Measurements from ENCODE around the gene MPZL1. TPM values are rescaled to one million over a fixed set of nuclear protein-coding genes. Genes with fewer than 3 reads are reported as not detected.

The MPZL1 gene
- total RNA-seq, 1 experiment from 2014 or later: 71.7 TPM

DNA sequence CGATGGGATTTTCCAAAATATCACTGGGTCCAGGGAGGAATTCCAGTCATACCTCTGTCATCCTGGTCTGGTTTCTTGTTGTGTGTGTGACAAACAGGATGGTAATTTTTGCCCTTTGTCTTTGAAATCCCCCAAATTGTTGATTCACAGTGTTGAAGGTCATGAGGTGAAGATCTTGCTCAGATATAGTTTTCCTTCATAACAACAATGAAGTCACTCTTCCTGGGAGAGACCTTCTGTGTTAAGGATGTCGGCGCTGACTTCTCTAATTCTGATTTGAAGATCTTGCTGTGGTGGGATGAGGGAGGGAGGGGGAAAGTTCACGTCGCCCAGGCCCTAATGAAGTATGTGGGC lies 32.2 kb upstream of the MPZL1 start (continued):
- TF ChIP-seq, protein P1, sequence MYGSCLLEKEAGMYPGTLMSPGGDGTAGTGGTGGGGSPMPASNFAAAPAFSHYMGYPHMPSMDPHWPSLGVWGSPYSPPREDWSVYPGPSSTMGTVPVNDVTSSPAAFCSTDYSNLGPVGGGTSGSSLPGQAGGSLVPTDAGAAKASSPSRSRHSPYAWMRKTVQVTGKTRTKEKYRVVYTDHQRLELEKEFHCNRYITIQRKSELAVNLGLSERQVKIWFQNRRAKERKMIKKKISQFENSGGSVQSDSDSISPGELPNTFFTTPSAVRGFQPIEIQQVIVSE (CRISPR knock-in tag; IDR thresholded peaks at IDR 0.05; ENCODE audit: borderline replicate concordance): no peak
- TF ChIP-seq, protein P2, sequence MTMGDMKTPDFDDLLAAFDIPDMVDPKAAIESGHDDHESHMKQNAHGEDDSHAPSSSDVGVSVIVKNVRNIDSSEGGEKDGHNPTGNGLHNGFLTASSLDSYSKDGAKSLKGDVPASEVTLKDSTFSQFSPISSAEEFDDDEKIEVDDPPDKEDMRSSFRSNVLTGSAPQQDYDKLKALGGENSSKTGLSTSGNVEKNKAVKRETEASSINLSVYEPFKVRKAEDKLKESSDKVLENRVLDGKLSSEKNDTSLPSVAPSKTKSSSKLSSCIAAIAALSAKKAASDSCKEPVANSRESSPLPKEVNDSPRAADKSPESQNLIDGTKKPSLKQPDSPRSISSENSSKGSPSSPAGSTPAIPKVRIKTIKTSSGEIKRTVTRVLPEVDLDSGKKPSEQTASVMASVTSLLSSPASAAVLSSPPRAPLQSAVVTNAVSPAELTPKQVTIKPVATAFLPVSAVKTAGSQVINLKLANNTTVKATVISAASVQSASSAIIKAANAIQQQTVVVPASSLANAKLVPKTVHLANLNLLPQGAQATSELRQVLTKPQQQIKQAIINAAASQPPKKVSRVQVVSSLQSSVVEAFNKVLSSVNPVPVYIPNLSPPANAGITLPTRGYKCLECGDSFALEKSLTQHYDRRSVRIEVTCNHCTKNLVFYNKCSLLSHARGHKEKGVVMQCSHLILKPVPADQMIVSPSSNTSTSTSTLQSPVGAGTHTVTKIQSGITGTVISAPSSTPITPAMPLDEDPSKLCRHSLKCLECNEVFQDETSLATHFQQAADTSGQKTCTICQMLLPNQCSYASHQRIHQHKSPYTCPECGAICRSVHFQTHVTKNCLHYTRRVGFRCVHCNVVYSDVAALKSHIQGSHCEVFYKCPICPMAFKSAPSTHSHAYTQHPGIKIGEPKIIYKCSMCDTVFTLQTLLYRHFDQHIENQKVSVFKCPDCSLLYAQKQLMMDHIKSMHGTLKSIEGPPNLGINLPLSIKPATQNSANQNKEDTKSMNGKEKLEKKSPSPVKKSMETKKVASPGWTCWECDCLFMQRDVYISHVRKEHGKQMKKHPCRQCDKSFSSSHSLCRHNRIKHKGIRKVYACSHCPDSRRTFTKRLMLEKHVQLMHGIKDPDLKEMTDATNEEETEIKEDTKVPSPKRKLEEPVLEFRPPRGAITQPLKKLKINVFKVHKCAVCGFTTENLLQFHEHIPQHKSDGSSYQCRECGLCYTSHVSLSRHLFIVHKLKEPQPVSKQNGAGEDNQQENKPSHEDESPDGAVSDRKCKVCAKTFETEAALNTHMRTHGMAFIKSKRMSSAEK (CRISPR knock-in tag; IDR thresholded peaks at IDR 0.05; ENCODE audit: borderline replicate concordance): no peak
- TF ChIP-seq, protein P3, sequence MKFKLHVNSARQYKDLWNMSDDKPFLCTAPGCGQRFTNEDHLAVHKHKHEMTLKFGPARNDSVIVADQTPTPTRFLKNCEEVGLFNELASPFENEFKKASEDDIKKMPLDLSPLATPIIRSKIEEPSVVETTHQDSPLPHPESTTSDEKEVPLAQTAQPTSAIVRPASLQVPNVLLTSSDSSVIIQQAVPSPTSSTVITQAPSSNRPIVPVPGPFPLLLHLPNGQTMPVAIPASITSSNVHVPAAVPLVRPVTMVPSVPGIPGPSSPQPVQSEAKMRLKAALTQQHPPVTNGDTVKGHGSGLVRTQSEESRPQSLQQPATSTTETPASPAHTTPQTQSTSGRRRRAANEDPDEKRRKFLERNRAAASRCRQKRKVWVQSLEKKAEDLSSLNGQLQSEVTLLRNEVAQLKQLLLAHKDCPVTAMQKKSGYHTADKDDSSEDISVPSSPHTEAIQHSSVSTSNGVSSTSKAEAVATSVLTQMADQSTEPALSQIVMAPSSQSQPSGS (CRISPR knock-in tag; IDR thresholded peaks at IDR 0.05; ENCODE audit: borderline replicate concordance, low read depth): no peak
- no peak for TF ChIP-seq MXD4 (CRISPR knock-in tag; IDR thresholded peaks at IDR 0.05; ENCODE audit: borderline replicate concordance)
- TF ChIP-seq, protein P4, sequence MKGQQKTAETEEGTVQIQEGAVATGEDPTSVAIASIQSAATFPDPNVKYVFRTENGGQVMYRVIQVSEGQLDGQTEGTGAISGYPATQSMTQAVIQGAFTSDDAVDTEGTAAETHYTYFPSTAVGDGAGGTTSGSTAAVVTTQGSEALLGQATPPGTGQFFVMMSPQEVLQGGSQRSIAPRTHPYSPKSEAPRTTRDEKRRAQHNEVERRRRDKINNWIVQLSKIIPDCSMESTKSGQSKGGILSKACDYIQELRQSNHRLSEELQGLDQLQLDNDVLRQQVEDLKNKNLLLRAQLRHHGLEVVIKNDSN (CRISPR knock-in tag; IDR thresholded peaks at IDR 0.05): no peak
- TF ChIP-seq ZNF232 (CRISPR knock-in tag; IDR thresholded peaks at IDR 0.05): no peak
- TF ChIP-seq ZBTB21 (CRISPR knock-in tag; IDR thresholded peaks at IDR 0.05; ENCODE audit: borderline replicate concordance): no peak
- TF ChIP-seq ESRRA (CRISPR knock-in tag; IDR thresholded peaks at IDR 0.05; ENCODE audit: borderline replicate concordance): no peak
- TF ChIP-seq RELA (CRISPR knock-in tag; IDR thresholded peaks at IDR 0.05; ENCODE audit: borderline replicate concordance): no peak

DNA sequence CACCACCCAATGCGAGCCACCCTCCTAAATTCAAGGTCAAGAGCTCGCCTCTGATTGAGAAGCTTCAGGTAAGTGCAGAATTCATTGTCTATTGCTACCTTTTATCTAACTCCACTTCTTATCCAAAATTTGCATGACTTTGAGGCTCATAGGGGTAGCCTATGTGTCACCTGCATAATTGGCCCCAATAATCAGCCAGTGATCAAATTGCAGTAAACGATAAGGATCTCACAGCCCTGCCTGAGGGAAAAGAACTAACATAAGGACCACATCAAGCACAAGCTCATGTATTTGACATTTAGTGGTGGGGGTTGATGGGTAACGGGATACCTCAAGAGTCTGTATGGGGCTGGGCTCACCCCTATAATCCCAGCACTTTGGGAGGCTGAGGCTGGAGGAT lies 31.7 kb upstream of the MPZL1 start:
- Mint-ChIP-seq H3K27me3 (ENCODE audit: low read depth) (peaks cover 5% of the 10 kb centered on the region; the same call in 1 of the 2 replicates), H3K27ac (no peak overlapping the region), H3K4me1 (peaks cover 24% of the 10 kb centered on the region), H3K4me3 (no peak overlapping the region), H3K36me3 (no peaks in the 10 kb centered on the region), H3K9me3 (no peaks in the 10 kb centered on the region)
- ATAC-seq: no peak
- no peak for DNase-seq (ENCODE audit: low spot score)
- TF ChIP-seq CREB1 (CRISPR knock-in tag; IDR thresholded peaks at IDR 0.05) (no peak), SP1 (CRISPR knock-in tag; conservative IDR thresholded peaks at IDR 0.05) (no peak), SMAD3 (CRISPR knock-in tag; IDR thresholded peaks at IDR 0.05; ENCODE audit: borderline replicate concordance) (no peak), NFYB (CRISPR knock-in tag; conservative IDR thresholded peaks at IDR 0.05; ENCODE audit: low read depth) (no peak), ZNF396 (CRISPR knock-in tag; IDR thresholded peaks at IDR 0.05; ENCODE audit: borderline replicate concordance) (no peak), KAT7 (CRISPR knock-in tag; IDR thresholded peaks at IDR 0.05; ENCODE audit: borderline replicate concordance) (no peak), ZBTB21 (CRISPR knock-in tag; IDR thresholded peaks at IDR 0.05; ENCODE audit: borderline replicate concordance) (no peak), RORB (CRISPR knock-in tag; IDR thresholded peaks at IDR 0.05) (no peak)
- TF ChIP-seq, protein P5, sequence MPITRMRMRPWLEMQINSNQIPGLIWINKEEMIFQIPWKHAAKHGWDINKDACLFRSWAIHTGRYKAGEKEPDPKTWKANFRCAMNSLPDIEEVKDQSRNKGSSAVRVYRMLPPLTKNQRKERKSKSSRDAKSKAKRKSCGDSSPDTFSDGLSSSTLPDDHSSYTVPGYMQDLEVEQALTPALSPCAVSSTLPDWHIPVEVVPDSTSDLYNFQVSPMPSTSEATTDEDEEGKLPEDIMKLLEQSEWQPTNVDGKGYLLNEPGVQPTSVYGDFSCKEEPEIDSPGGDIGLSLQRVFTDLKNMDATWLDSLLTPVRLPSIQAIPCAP (CRISPR knock-in tag; IDR thresholded peaks at IDR 0.05): no peak
- TF ChIP-seq, protein P6, sequence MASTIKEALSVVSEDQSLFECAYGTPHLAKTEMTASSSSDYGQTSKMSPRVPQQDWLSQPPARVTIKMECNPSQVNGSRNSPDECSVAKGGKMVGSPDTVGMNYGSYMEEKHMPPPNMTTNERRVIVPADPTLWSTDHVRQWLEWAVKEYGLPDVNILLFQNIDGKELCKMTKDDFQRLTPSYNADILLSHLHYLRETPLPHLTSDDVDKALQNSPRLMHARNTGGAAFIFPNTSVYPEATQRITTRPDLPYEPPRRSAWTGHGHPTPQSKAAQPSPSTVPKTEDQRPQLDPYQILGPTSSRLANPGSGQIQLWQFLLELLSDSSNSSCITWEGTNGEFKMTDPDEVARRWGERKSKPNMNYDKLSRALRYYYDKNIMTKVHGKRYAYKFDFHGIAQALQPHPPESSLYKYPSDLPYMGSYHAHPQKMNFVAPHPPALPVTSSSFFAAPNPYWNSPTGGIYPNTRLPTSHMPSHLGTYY (CRISPR knock-in tag; IDR thresholded peaks at IDR 0.05): no peak
- TF ChIP-seq, protein P7, sequence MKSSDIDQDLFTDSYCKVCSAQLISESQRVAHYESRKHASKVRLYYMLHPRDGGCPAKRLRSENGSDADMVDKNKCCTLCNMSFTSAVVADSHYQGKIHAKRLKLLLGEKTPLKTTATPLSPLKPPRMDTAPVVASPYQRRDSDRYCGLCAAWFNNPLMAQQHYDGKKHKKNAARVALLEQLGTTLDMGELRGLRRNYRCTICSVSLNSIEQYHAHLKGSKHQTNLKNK (CRISPR knock-in tag; IDR thresholded peaks at IDR 0.05): no peak
- POLR2A ChIA-PET: no interaction called here
- CTCF ChIA-PET: interaction anchor here (0.8 kb wide), 1 partner anchor 150 kb away, joined by 3 read pairs; no protein-coding TSS in a partner anchor

Measured in WTC11 (cell line).